ENCODE measurements around the gene ZNF883. TPM values are rescaled to one million over a fixed set of nuclear protein-coding genes. Genes with fewer than 3 reads are reported as not detected.
"Not testable (repeated sequence)": the region's sequence is repeated elsewhere in the genome, so short reads cannot be mapped to it uniquely, and the experiment has no call there.

ZNF883 gene
- 0.05 TPM in 1 of 2 replicates, not detected in the other for total RNA-seq (2014; rRNA removed; shearing (Covaris generic))

DNA sequence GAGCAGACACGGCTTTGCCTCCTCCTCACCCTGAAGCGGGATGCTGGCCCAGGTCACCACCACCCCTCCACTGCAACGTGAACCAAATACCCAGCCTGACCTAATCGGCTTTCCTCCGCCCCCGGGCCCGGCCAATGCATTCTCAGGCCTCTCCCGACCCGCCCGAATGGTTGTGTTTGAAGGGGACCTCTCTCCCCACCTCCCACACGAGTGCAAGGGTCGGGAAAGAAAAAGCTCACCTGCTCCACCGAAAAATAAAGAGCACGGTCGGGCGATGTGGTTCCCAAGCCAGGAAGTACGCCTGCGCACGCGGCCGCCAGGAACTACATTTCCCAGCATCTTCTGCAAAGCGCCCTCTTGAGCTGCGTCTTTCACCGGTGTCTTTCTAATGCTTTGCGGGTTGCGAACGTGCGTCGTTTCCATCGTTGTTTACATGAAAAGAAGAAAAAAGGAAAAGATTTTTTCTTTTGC is at the start of gene ZNF883:
Gene ZNF883 (minus strand): TSS at position 282 of the 471 bp plus-strand sequence.
- H3K36me3 ChIP-seq = no peaks in the 10 kb centered on the region
- no peaks in the 10 kb centered on the region; the same call in 1 of the 2 replicates for H3K27me3 ChIP-seq (replicated peaks)
- no peaks in the 10 kb centered on the region; the same call in 1 of the 2 replicates for H3K9me3 ChIP-seq (replicated peaks)
- no peaks in the 10 kb centered on the region for H3K4me1 ChIP-seq (replicated peaks)
- DNase-seq (ENCODE audit: low read depth in 1 of 2, low spot score in 2 of 2) = peak in 1 of 2 experiments; percentile 35
- peak within 1 kb of the TSS; percentile 20 for H3K4me3 ChIP-seq
- H3K27ac ChIP-seq = no peak within 1 kb of the TSS

DNA sequence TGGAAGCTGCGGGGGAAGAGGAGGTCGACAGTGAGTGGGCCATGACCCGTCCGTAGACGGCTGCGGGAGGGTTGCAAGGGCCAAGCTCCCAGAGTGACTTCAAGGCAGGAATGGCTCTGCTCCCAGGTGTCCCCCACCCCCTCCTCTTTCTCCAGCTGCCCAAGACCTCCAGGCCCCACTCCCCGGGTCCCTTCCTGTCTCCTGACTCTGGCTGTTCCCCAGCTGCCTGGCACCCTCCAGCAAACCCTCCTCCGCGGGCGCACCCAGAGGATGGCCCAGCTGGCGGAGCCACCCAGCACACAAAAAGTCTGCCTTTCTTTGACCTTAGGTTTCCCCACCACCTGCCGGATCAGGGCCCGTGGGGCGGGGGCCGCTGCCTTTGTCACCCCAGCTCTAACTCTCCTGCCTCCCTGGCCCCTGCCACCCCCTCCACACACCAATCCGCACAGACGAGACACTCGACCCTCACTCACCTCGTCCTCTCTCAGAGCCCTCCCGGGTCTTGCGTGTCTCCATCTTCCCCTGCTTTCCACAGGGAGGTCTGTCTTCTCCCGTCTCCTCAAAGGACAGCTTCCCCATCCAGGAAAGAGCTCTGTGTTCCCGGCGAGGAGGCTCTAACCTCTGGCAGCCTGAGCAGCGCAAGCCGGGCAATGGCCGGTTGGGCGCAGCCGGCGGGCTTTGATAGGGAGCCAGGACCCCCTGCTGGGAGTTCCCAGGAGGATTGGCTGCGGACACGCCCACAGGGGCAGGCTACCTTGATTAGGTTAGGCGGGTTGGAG is 49.3 kb upstream of the ZNF883 start:
- H3K4me3 ChIP-seq; H3K4me1 ChIP-seq (replicated peaks); H3K36me3 ChIP-seq; H3K27me3 ChIP-seq (replicated peaks); H3K27ac ChIP-seq; H3K9me3 ChIP-seq (replicated peaks): not testable (repeated sequence)
- peak in 1 of 2 experiments; percentile 54 for DNase-seq (ENCODE audit: low read depth in 1 of 2, low spot score in 2 of 2)

- H3K4me1 ChIP-seq (replicated peaks); H3K27ac ChIP-seq; H3K4me3 ChIP-seq; H3K27me3 ChIP-seq (replicated peaks); H3K36me3 ChIP-seq; DNase-seq (ENCODE audit: low read depth in 1 of 2, low spot score in 2 of 2): not testable (repeated sequence)
- H3K9me3 ChIP-seq (replicated peaks) = peaks cover 15% of the 10 kb centered on the region
These were observed 47.7 kb upstream of the ZNF883 start for GRCh38 chr9:113059581-113060284.

- H3K36me3 ChIP-seq = no peaks in the 10 kb centered on the region
- peaks cover 5% of the 10 kb centered on the region; the same call in 1 of the 2 replicates for H3K4me1 ChIP-seq (replicated peaks)
- H3K27ac ChIP-seq = no peak overlapping the region
- peaks cover 15% of the 10 kb centered on the region for H3K9me3 ChIP-seq (replicated peaks)
- no peak for DNase-seq (ENCODE audit: low read depth in 1 of 2, low spot score in 2 of 2)
- H3K4me3 ChIP-seq = peak overlapping the region; percentile 55
- H3K27me3 ChIP-seq (replicated peaks) = no peaks in the 10 kb centered on the region
These were observed 45.2 kb upstream of the ZNF883 start for GRCh38 chr9:113057193-113057592.

DNA sequence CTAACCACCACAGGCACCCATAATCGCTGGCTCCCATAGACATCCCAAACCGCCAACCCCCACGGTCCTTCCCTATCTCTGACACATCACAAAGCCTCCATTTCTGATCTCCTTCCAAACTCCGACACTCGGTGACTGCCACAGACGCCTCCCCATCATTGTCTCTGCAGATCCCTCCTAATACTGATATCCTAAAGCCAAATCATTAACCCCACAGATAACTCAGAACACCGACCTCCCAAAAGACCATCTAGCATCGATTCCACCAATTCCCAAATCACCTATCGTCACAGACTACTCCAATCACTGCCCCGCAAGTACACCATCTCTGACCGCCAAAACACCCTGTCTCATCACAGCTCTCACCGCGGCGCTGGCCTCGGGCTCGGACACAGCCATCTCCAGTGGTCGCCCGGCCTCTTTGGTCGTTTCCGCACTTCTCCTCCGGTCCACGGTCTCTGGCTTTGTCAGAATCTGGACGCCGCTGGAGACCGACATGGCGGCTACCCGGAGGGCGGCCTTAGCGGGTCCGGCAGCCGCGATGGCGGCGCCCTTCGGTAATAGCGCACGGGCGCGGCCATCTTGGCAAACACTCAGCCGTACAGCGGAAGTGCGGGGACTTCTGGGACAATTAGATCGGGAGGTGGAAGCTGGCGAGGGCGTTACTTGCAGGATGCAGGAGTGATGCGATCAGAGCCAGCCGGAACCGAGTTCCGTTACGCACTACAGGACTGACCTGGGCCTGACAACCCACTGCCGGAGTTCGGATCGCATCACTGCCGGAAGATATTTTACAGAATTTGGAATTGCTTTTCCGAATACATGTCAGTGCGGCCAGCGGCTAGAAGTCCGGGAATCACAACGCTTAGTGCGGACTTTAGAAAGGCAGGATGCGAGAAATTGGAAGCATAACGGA is 44.5 kb upstream of the ZNF883 start, which contains the start of gene ZFP37:
Gene ZFP37 (minus strand): TSS at position 534 of the 916 bp plus-strand sequence. CDS start 36 bp downstream, at position 498.
- H3K9me3 ChIP-seq (replicated peaks) = peaks cover 15% of the 10 kb centered on the region
- H3K4me1 ChIP-seq (replicated peaks) = peaks cover 5% of the 10 kb centered on the region; the same call in 1 of the 2 replicates
- peak within 1 kb of the TSS; percentile 55 for H3K4me3 ChIP-seq
- H3K27ac ChIP-seq = no peak within 1 kb of the TSS
- DNase-seq (ENCODE audit: low read depth in 1 of 2, low spot score in 2 of 2) = peak; percentile 76 to 81
- H3K36me3 ChIP-seq = no peaks in the 10 kb centered on the region
- H3K27me3 ChIP-seq (replicated peaks) = no peaks in the 10 kb centered on the region

- H3K4me3 ChIP-seq = no peak overlapping the region
- no peaks in the 10 kb centered on the region for H3K27me3 ChIP-seq (replicated peaks)
- no peaks in the 10 kb centered on the region for H3K4me1 ChIP-seq (replicated peaks)
- peak in 1 of 2 experiments; percentile 1 for DNase-seq (ENCODE audit: low read depth in 1 of 2, low spot score in 2 of 2)
- peaks cover 53% of the 10 kb centered on the region for H3K9me3 ChIP-seq (replicated peaks)
- H3K36me3 ChIP-seq = peaks cover 11% of the 10 kb centered on the region; the same call in 1 of the 2 replicates
- no peak overlapping the region for H3K27ac ChIP-seq
These were observed 31.1 kb upstream of the ZNF883 start for GRCh38 chr9:113042884-113043657.

GRCh38 chr9:113026200-113026599 is 14.2 kb upstream of the ZNF883 start:
- DNase-seq (ENCODE audit: low read depth in 1 of 2, low spot score in 2 of 2) = no peak
- Histone ChIP-seq H3K4me1 (replicated peaks) (no peaks in the 10 kb centered on the region), H3K9me3 (replicated peaks) (no peaks in the 10 kb centered on the region; the same call in 1 of the 2 replicates), H3K27ac (no peak overlapping the region), H3K27me3 (replicated peaks) (no peaks in the 10 kb centered on the region), H3K4me3 (no peak overlapping the region), H3K36me3 (no peaks in the 10 kb centered on the region)

DNA sequence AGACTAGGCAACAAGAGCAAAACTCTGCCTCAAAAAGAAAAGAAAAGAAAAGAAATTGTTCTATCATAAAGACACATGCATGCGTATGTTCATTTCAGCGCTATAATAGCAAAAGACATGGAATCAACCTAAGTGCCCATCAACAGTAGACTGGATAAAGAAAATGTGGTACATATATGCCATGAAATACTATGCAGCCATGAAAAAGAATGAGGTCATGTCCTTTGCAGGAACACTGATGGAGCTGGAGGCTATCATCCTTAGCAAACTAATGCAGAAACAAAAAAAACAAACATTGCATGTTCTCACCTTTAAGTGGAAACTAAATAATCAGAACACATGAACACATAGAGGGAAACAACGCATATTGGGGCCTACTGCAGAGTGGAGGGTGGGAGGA is 6.3 kb upstream of the ZNF883 start:
- H3K9me3 ChIP-seq (replicated peaks) = no peaks in the 10 kb centered on the region
- DNase-seq (ENCODE audit: low read depth in 1 of 2, low spot score in 2 of 2) = no peak
- no peaks in the 10 kb centered on the region for H3K27me3 ChIP-seq (replicated peaks)
- no peaks in the 10 kb centered on the region for H3K4me1 ChIP-seq (replicated peaks)
- H3K4me3 ChIP-seq = no peak overlapping the region
- no peaks in the 10 kb centered on the region for H3K36me3 ChIP-seq
- no peak overlapping the region for H3K27ac ChIP-seq

DNA sequence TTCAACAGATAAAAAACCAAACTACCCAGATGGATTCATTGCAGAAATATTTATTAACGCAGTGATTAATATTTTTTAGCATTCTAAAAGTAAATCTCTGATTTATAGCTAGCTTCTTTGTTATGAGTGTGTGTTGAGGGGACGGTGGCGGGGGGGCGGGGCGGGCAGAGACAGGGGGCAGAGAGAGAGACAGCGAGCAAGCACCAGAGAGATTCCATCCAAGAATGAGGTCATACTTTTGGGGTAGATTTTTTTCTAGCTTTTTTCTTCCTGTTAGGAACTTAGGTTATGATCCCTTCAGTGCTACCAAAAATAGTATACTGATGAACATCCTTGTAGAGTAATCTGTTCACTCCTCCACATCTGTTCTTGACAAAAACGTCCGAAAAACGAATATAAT is 500 bp upstream of the ZNF883 start:
- Histone ChIP-seq H3K4me1 (replicated peaks) (no peaks in the 10 kb centered on the region), H3K36me3 (no peaks in the 10 kb centered on the region), H3K9me3 (replicated peaks) (no peaks in the 10 kb centered on the region; the same call in 1 of the 2 replicates), H3K27ac (no peak overlapping the region), H3K4me3 (no peak overlapping the region), H3K27me3 (replicated peaks) (no peaks in the 10 kb centered on the region; the same call in 1 of the 2 replicates)
- DNase-seq (ENCODE audit: low read depth in 1 of 2, low spot score in 2 of 2) = no peak

- no peak overlapping the region for H3K4me3 ChIP-seq
These were observed 6.2 kb downstream of the ZNF883 start for GRCh38 chr9:113005777-113006176.

DNA sequence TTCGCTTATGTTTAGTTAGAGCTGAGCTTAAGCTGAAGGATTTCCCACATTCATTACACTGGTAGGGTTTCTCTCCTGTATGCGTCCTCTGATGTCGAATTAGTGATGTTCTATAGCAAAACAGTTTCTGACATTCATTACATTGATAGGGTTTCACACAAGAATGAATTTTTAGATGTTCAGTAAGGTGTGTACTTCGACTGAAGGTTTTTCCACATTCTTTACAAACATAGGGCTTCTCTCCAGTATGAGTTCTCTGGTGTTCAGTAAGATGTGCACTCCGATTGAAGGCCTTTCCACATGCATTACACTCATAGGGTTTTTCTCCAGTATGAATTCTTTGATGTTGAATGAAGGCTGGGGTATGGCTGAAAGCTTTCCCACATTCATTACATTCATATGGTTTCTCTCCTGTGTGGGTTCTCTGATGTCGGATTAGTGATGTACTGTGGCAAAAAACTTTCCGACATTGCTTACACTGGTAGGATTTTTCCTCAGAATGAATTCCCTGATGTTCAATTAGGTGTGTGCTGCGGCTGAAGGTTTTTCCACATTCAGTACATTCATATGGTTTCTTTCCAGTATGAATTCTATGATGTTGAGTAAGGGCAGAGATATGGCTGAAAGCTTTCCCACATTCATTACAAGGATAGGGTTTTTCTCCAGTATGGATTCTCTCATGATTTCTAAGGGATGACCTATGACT is 14.6 kb downstream of the ZNF883 start:
- no peak for DNase-seq (ENCODE audit: low read depth in 1 of 2, low spot score in 2 of 2)
- no peak overlapping the region for H3K4me3 ChIP-seq

More at GRCh38 chr9:113005777-113006176, 6.2 kb downstream of the ZNF883 start:
- no peaks in the 10 kb centered on the region for H3K36me3 ChIP-seq
- H3K27ac ChIP-seq = no peak overlapping the region
- no peaks in the 10 kb centered on the region for H3K4me1 ChIP-seq (replicated peaks)
- 0 out of 2 replicates have a peak, but pooled peaks cover 3% of the 10 kb centered on the region for H3K9me3 ChIP-seq (replicated peaks)
- H3K27me3 ChIP-seq (replicated peaks) = no peaks in the 10 kb centered on the region; the same call in 1 of the 2 replicates
- no peak for DNase-seq (ENCODE audit: low read depth in 1 of 2, low spot score in 2 of 2)

GRCh38 chr9:112971415-112971814 is 40.6 kb downstream of the ZNF883 start:
- H3K4me3 ChIP-seq = no peak overlapping the region
- H3K27ac ChIP-seq = no peak overlapping the region
- no peaks in the 10 kb centered on the region for H3K4me1 ChIP-seq (replicated peaks)
- no peaks in the 10 kb centered on the region for H3K9me3 ChIP-seq (replicated peaks)
- H3K36me3 ChIP-seq = no peaks in the 10 kb centered on the region
- no peak for DNase-seq (ENCODE audit: low read depth in 1 of 2, low spot score in 2 of 2)
- H3K27me3 ChIP-seq (replicated peaks) = no peaks in the 10 kb centered on the region

More for the DNA sequence above, 14.6 kb downstream of the ZNF883 start:
- H3K27ac ChIP-seq = no peak overlapping the region
- peaks cover 20% of the 10 kb centered on the region for H3K9me3 ChIP-seq (replicated peaks)
- no peaks in the 10 kb centered on the region for H3K4me1 ChIP-seq (replicated peaks)
- H3K36me3 ChIP-seq = no peaks in the 10 kb centered on the region
- no peaks in the 10 kb centered on the region for H3K27me3 ChIP-seq (replicated peaks)

Data from SJSA1 (cell line).